Liver (tissue), 9 donors: ENCODE results near the gene ARVCF. TPM values are rescaled to one million over a fixed set of nuclear protein-coding genes. Genes with fewer than 3 reads are reported as not detected.

Experiments
- DNase-seq: peaks from one replicate; pipeline ENCODE4 v3.0.0-alpha.2; 2017; ENCODE audit warnings: low spot score
- H3K27ac ChIP-seq, 2 donors: one replicate each; pipeline ENCODE4 v1.7.0; 2013; ENCODE audit warnings: inconsistent platforms in 2 of 2, low read length in 2 of 2, control low read depth in 1 of 2, low read depth in 1 of 2, mild to moderate bottlenecking in 1 of 2
- H3K27me3 ChIP-seq, 4 donors: one replicate each; pipeline versions ENCODE4 v1.6.1 to v1.7.0; 2013; ENCODE audit warnings: low read length in 3 of 4, inconsistent platforms in 1 of 4, mild to moderate bottlenecking in 1 of 4, moderate library complexity in 1 of 4; ENCODE audit not compliant: control insufficient read depth in 4 of 4, insufficient read depth in 4 of 4
- H3K36me3 ChIP-seq, 4 donors: one replicate each; pipeline versions ENCODE4 v1.6.1 to v1.7.0; 2013; ENCODE audit warnings: low read length in 3 of 4, mild to moderate bottlenecking in 3 of 4, low read depth in 1 of 4, moderate library complexity in 1 of 4; ENCODE audit not compliant: control insufficient read depth in 4 of 4, insufficient read depth in 3 of 4
- H3K4me1 ChIP-seq, 4 donors: one replicate each; pipeline versions ENCODE4 v1.6.1 to v1.7.0; 2013; ENCODE audit warnings: low read length in 3 of 4, mild to moderate bottlenecking in 3 of 4, moderate library complexity in 1 of 4; ENCODE audit not compliant: control insufficient read depth in 4 of 4, insufficient read depth in 4 of 4
- H3K4me3 ChIP-seq, 3 donors: one replicate each; pipeline versions ENCODE4 v1.6.1 to v1.7.0; 2013; ENCODE audit warnings: low read length in 3 of 3, control low read depth in 1 of 3, low read depth in 1 of 3, mild to moderate bottlenecking in 1 of 3
- H3K9ac ChIP-seq, 2 donors: one replicate each; pipeline ENCODE4 v1.7.0; 2013; ENCODE audit warnings: low read length in 2 of 2, mild to moderate bottlenecking in 2 of 2, moderate library complexity in 2 of 2, control low read depth in 1 of 2, low read depth in 1 of 2
- H3K9me3 ChIP-seq, 4 donors: one replicate each; pipeline versions ENCODE4 v1.6.1 to v1.7.0; 2013; ENCODE audit warnings: low read length in 3 of 4; ENCODE audit not compliant: control insufficient read depth in 4 of 4
- CTCF ChIP-seq: fragments of 150-350 bp; IDR thresholded peaks from 2 replicates; pipeline ENCODE4 v1.5.1; 2017; ENCODE audit warnings: improper control_type of control experiment, low read depth, low read length; ENCODE audit not compliant: missing input control
- EGR1 ChIP-seq, 2 donors: IDR thresholded peaks; 2 replicates each; pipeline ENCODE4 v1.6.1; 2016 to 2018; ENCODE audit warnings: antibody characterized with exemption in 2 of 2, low read depth in 2 of 2
- FOXA1 ChIP-seq: IDR thresholded peaks from 2 replicates; pipeline ENCODE4 v1.6.1; 2016; ENCODE audit warnings: antibody characterized with exemption
- FOXA2 ChIP-seq: IDR thresholded peaks from 2 replicates; pipeline ENCODE4 v1.6.1; 2016; ENCODE audit warnings: antibody characterized with exemption
- GABPA ChIP-seq, 2 donors: IDR thresholded peaks in 1 of 2; conservative IDR thresholded peaks in 1 of 2; 2 replicates each; pipeline ENCODE4 v1.6.1; 2016; ENCODE audit warnings: antibody characterized with exemption in 2 of 2, mild to moderate bottlenecking in 1 of 2, moderate library complexity in 1 of 2
- HNF4A ChIP-seq, 2 donors: conservative IDR thresholded peaks; 2 replicates each; pipeline ENCODE4 v1.6.1; 2016; ENCODE audit warnings: antibody characterized with exemption in 2 of 2, mild to moderate bottlenecking in 2 of 2
- HNF4G ChIP-seq: IDR thresholded peaks from 2 replicates; pipeline ENCODE4 v1.6.1; 2016; ENCODE audit warnings: antibody characterized with exemption
- JUND ChIP-seq, 2 donors: IDR thresholded peaks; 2 replicates each; pipeline ENCODE4 v1.6.1; 2016; ENCODE audit warnings: antibody characterized with exemption in 2 of 2
- MAX ChIP-seq: IDR thresholded peaks from 2 replicates; pipeline ENCODE4 v1.6.1; 2016; ENCODE audit warnings: antibody characterized with exemption
- NR2F2 ChIP-seq: IDR thresholded peaks from 2 replicates; pipeline ENCODE4 v1.6.1; 2016; ENCODE audit warnings: antibody characterized with exemption
- RAD21 ChIP-seq, 2 donors: IDR thresholded peaks; 2 replicates each; pipeline ENCODE4 v1.6.1; 2016; ENCODE audit warnings: antibody characterized with exemption in 2 of 2, mild to moderate bottlenecking in 2 of 2
- REST ChIP-seq: IDR thresholded peaks from 2 replicates; pipeline ENCODE4 v1.6.1; 2016; ENCODE audit warnings: antibody characterized with exemption, mild to moderate bottlenecking
- RXRA ChIP-seq, 2 donors: IDR thresholded peaks; 2 replicates each; pipeline ENCODE4 v1.6.1; 2017 to 2018; ENCODE audit warnings: antibody characterized with exemption in 2 of 2, mild to moderate bottlenecking in 1 of 2
- SP1 ChIP-seq: IDR thresholded peaks from 2 replicates; pipeline ENCODE4 v1.6.1; 2018; ENCODE audit warnings: antibody characterized with exemption, mild to moderate bottlenecking
- TAF1 ChIP-seq: conservative IDR thresholded peaks from 2 replicates; pipeline ENCODE4 v1.6.1; 2016; ENCODE audit warnings: antibody characterized with exemption, mild to moderate bottlenecking
- YY1 ChIP-seq: IDR thresholded peaks from 2 replicates; pipeline ENCODE4 v1.6.1; 2016; ENCODE audit warnings: antibody characterized with exemption, mild to moderate bottlenecking
- WGBS: extraction: QIAGEN DNeasy Blood & Tissue Kit; methylation state at CpG from one replicate; pipeline ENCODE4 v1.1.7; 2013; 5-methylcytosine and 5-hydroxymethylcytosine counted together
- polyA plus RNA-seq, 2 donors: library from polyadenylated mRNA; stranded (reverse) in 1 of 2; unstranded in 1 of 2; fragments of 200-250 nt in 1 of 2; fragments of >200 nt in 1 of 2; fragmentation: Nextera tagmentation in 1 of 2; extraction: Ambion mirVana in 1 of 2; gene quantifications; one replicate each; pipeline versions ENCODE4 v1.2.1 to v1.2.3, GENCODE V29; 2013 to 2015
- total RNA-seq, 2 donors: library from RNA; depleted of rRNA; stranded (reverse); fragments of >200 nt; gene quantifications; one replicate each; pipeline ENCODE4 v1.2.3, GENCODE V29; 2014
- TF ChIP-seq, protein P1 (sequence below): IDR thresholded peaks from 2 replicates; pipeline ENCODE4 v1.6.1; 2016; ENCODE audit warnings: antibody characterized with exemption
- TF ChIP-seq, protein P2 (sequence below): IDR thresholded peaks from 2 replicates; pipeline ENCODE4 v1.6.1; 2016; ENCODE audit warnings: antibody characterized with exemption
- donor health status: healthy.
- donor health status: healthy.
- donor health status: healthy.
- donor health status: healthy.
- donor health status: healthy.

The ARVCF gene
- total and polyA plus RNA-seq, 4 donors: 3.8 to 48.8 (median 26.1) TPM

DNA sequence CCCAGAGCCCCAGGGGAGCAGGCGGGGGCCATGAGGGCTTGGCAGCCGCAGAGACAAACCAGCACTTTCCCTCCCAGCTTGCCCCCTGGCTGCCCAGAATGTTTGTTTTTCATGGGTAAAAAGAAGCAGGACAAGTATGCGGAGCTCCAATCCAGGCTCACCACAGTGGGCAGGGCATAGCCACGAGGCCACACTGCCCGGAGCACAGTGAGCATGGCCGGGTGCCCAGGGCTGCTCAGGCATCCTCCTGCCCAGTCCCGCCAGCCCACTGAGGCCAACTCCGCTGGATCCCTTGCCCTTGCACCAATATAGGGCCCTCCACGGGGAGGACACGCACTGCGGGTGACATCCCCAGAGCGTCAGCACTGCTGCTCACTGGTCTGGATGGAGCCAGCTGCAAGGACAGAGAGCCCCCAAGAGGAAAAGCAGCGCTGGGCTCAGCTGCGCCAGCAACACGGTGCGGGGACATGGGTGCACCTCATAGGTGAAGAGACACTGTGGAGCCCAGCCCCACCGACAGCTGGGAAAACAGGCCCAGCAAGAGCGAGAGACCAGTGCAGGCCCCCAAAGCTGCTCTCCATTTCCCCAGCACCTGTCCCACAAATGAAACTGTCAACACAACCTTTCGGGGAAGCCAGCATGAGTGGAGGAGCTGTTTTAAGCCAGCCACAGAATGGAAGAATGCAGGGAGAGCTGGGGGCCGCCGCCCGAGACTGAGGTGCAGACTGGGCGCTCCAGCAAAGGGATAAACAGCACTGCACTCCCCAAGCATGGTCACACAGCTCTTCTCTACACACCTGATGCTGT, 24.8 kb downstream of the ARVCF start:
- DNase-seq: no peak
- 90% methylated on average over 23 of the region's 23 CpGs for WGBS
- peak overlapping the region in 1 of 2 donors; percentile 13 for H3K27ac ChIP-seq
- peaks cover 2 to 40% (median 25%) of the 10 kb centered on the region in 4 donors for H3K4me1 ChIP-seq
- H3K9ac ChIP-seq: no peak overlapping the region
- H3K9me3 ChIP-seq: no peaks in the 10 kb centered on the region
- no peaks in the 10 kb centered on the region for H3K27me3 ChIP-seq
- TF ChIP-seq EGR1 (IDR thresholded peaks at IDR 0.05; ENCODE audit: low read depth in 2 of 2): no peak
- no peak for TF ChIP-seq RXRA (IDR thresholded peaks at IDR 0.05)
- TF ChIP-seq REST: no peak
- TF ChIP-seq HNF4A (conservative IDR thresholded peaks at IDR 0.05): no peak
- TF ChIP-seq, protein P1, sequence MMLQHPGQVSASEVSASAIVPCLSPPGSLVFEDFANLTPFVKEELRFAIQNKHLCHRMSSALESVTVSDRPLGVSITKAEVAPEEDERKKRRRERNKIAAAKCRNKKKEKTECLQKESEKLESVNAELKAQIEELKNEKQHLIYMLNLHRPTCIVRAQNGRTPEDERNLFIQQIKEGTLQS: no peak
- H3K4me3 ChIP-seq: no peak overlapping the region
- H3K36me3 ChIP-seq: no peaks in the 10 kb centered on the region

DNA sequence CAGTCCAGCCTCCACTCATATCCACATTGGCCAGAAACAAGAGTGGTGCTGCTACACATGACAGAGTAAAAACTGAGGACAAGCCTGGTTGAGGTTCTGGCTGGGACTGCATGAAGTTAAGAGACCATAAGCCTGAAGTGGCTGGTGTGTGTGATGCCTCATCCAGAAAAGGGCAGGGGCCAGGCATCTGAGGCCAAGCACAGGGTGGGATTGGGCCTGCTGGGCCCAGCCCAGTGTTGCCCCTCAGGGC, 25.3 kb downstream of the ARVCF start:
- no peak for DNase-seq
- H3K9ac ChIP-seq: no peak overlapping the region
- no peak overlapping the region for H3K4me3 ChIP-seq
- H3K36me3 ChIP-seq: no peaks in the 10 kb centered on the region
- peaks cover 2 to 41% (median 27%) of the 10 kb centered on the region in 4 donors for H3K4me1 ChIP-seq
- no peak for TF ChIP-seq RAD21 (IDR thresholded peaks at IDR 0.05)
- TF ChIP-seq TAF1: no peak
- no peak for TF ChIP-seq REST
- TF ChIP-seq EGR1 (IDR thresholded peaks at IDR 0.05; ENCODE audit: low read depth in 2 of 2): no peak
- no peak for TF ChIP-seq MAX
- no peak for TF ChIP-seq GABPA (IDR thresholded peaks at IDR 0.05 in 1 of 2, conservative IDR thresholded peaks at IDR 0.05 in 1 of 2)
- TF ChIP-seq CTCF: no peak
- TF ChIP-seq HNF4G: no peak
- no peak for TF ChIP-seq YY1
- TF ChIP-seq NR2F2: no peak
- TF ChIP-seq HNF4A (conservative IDR thresholded peaks at IDR 0.05): no peak
- TF ChIP-seq JUND (IDR thresholded peaks at IDR 0.05): no peak
- TF ChIP-seq RXRA (IDR thresholded peaks at IDR 0.05): no peak
- TF ChIP-seq FOXA2: no peak
- TF ChIP-seq FOXA1: no peak
- TF ChIP-seq, protein P2, sequence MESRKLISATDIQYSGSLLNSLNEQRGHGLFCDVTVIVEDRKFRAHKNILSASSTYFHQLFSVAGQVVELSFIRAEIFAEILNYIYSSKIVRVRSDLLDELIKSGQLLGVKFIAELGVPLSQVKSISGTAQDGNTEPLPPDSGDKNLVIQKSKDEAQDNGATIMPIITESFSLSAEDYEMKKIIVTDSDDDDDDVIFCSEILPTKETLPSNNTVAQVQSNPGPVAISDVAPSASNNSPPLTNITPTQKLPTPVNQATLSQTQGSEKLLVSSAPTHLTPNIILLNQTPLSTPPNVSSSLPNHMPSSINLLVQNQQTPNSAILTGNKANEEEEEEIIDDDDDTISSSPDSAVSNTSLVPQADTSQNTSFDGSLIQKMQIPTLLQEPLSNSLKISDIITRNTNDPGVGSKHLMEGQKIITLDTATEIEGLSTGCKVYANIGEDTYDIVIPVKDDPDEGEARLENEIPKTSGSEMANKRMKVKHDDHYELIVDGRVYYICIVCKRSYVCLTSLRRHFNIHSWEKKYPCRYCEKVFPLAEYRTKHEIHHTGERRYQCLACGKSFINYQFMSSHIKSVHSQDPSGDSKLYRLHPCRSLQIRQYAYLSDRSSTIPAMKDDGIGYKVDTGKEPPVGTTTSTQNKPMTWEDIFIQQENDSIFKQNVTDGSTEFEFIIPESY: no peak
- TF ChIP-seq, protein P1: no peak
- TF ChIP-seq SP1: no peak
- H3K9me3 ChIP-seq: no peaks in the 10 kb centered on the region
- peak overlapping the region; percentile 4 to 13 for H3K27ac ChIP-seq
- H3K27me3 ChIP-seq: no peaks in the 10 kb centered on the region
